IMR-90 (cell line): ENCODE results near the gene CHM. TPM values are rescaled to one million over a fixed set of nuclear protein-coding genes. Genes with fewer than 3 reads are reported as not detected.
A peak's percentile ranks its signal among the peaks of the same experiment; 100 is the strongest.

ENCODE experiments used
- ATAC-seq: fragments of 200-7000 bp; cut with Tn5 transposase; 2 replicates; pipeline ENCODE4 v1.9.1; 2020; ENCODE audit warnings: low read depth, mild to moderate bottlenecking, moderate library complexity
- BruUV-seq: library from RNA; stranded (reverse); fragments of 400-500 nt; replicated peaks from 2 replicates; lab custom pipeline; 2021; lab: Mats Ljungman, UMichigan
- CTCF ChIA-PET: fragments of 300-600 bp; formaldehyde crosslinking; extraction: SDS; loops from one replicate; lab custom pipeline; 2021; ENCODE audit warnings: antibody characterized with exemption; lab: Yijun Ruan, JAX
- POLR2A ChIA-PET: fragments of 300-600 bp; sonication (Branson Sonifier 250); formaldehyde crosslinking; loops from one replicate; lab custom pipeline; 2022; ENCODE audit warnings: antibody characterized with exemption; ENCODE audit not compliant: unreplicated experiment; lab: Charles Lee
- DNase-seq: peaks from one replicate; pipeline ENCODE4 v3.0.0; 2013
- H2AFZ ChIP-seq: replicated peaks from 2 replicates; pipeline ENCODE3; 2013; ENCODE audit warnings: low read length, mild to moderate bottlenecking; ENCODE audit not compliant: poor library complexity
- H2AK5ac ChIP-seq: 2 replicates; pipeline ENCODE4 v1.6.1; 2013; ENCODE audit warnings: low read depth, low read length, inconsistent platforms
- H2AK9ac ChIP-seq: replicated peaks from 2 replicates; pipeline ENCODE3; 2013; ENCODE audit warnings: mild to moderate bottlenecking, low read depth, low read length, moderate library complexity; ENCODE audit not compliant: poor library complexity
- H2BK120ac ChIP-seq: 2 replicates; pipeline ENCODE4 v1.6.1; 2013; ENCODE audit warnings: low read depth, low read length, inconsistent platforms
- H2BK15ac ChIP-seq: 3 replicates; pipeline ENCODE4 v1.6.1; 2013; ENCODE audit warnings: low read depth, low read length, inconsistent platforms
- H2BK20ac ChIP-seq: 2 replicates; pipeline ENCODE4 v1.6.1; 2013; ENCODE audit warnings: low read depth, mild to moderate bottlenecking, inconsistent platforms, low read length, moderate library complexity
- H2BK5ac ChIP-seq: 2 replicates; pipeline ENCODE4 v1.6.1; 2013; ENCODE audit warnings: mild to moderate bottlenecking, low read depth, low read length, inconsistent platforms; ENCODE audit not compliant: poor library complexity, severe bottlenecking
- H3K14ac ChIP-seq: replicated peaks from 2 replicates; pipeline ENCODE4 v1.6.1; 2013; ENCODE audit warnings: low read depth, low read length, inconsistent platforms
- H3K18ac ChIP-seq: 2 replicates; pipeline ENCODE4 v1.6.1; 2013; ENCODE audit warnings: low read depth, low read length, control low read depth
- H3K23ac ChIP-seq: 2 replicates; pipeline ENCODE4 v1.6.1; 2013; ENCODE audit warnings: low read depth, low read length, inconsistent platforms
- H3K27ac ChIP-seq: 2 replicates; pipeline ENCODE4 v1.5.1; 2013; ENCODE audit warnings: mild to moderate bottlenecking, control low read depth, low read length; ENCODE audit not compliant: insufficient read depth
- H3K27me3 ChIP-seq: 2 replicates; pipeline ENCODE4 v1.6.1; 2013; ENCODE audit warnings: low read length; ENCODE audit not compliant: control insufficient read depth, insufficient read depth
- H3K36me3 ChIP-seq: 2 replicates; pipeline ENCODE4 v1.6.1; 2013; ENCODE audit warnings: low read length, mixed read lengths; ENCODE audit not compliant: control insufficient read depth, insufficient read depth
- H3K4ac ChIP-seq: 2 replicates; pipeline ENCODE4 v1.6.1; 2013; ENCODE audit warnings: low read depth, low read length, inconsistent platforms
- H3K4me1 ChIP-seq: 2 replicates; pipeline ENCODE4 v1.6.1; 2013; ENCODE audit warnings: low read length, mixed read lengths; ENCODE audit not compliant: control insufficient read depth, insufficient read depth
- H3K4me2 ChIP-seq: 2 replicates; pipeline ENCODE4 v1.6.1; 2013; ENCODE audit warnings: low read depth, mild to moderate bottlenecking, control low read depth, low read length, moderate library complexity
- H3K4me3 ChIP-seq: 2 replicates; pipeline ENCODE4 v1.5.1; 2013; ENCODE audit warnings: low read depth, mild to moderate bottlenecking, control low read depth, low read length, moderate library complexity; ENCODE audit not compliant: insufficient read depth
- H3K56ac ChIP-seq: 2 replicates; pipeline ENCODE4 v1.6.1; 2013; ENCODE audit warnings: low read length, inconsistent platforms; ENCODE audit not compliant: insufficient read depth; ENCODE audit errors: extremely low read depth
- H3K79me1 ChIP-seq, 2 experiments: 2 replicates each; pipeline ENCODE4 v1.6.1; 2013; ENCODE audit warnings: low read length in 2 of 2, inconsistent platforms in 1 of 2, low read depth in 1 of 2
- H3K9ac ChIP-seq: 2 replicates; pipeline ENCODE4 v1.6.1; 2013; ENCODE audit warnings: low read depth, low read length, control low read depth
- H3K9me1 ChIP-seq: 2 replicates; pipeline ENCODE4 v1.6.1; 2013; ENCODE audit warnings: low read length, inconsistent platforms; ENCODE audit not compliant: insufficient read depth
- H3K9me3 ChIP-seq: 2 replicates; pipeline ENCODE4 v1.6.1; 2013; ENCODE audit warnings: low read length; ENCODE audit not compliant: control insufficient read depth, insufficient read depth
- H4K20me1 ChIP-seq: 2 replicates; pipeline ENCODE4 v1.6.1; 2013; ENCODE audit warnings: low read length, inconsistent platforms; ENCODE audit not compliant: insufficient read depth
- H4K5ac ChIP-seq: 2 replicates; pipeline ENCODE4 v1.6.1; 2013; ENCODE audit warnings: mild to moderate bottlenecking, low read depth, low read length, control low read depth
- H4K8ac ChIP-seq, 2 experiments: 2 replicates each; pipeline ENCODE4 v1.6.1; 2013; ENCODE audit warnings: low read depth in 2 of 2, low read length in 2 of 2, control low read depth in 1 of 2, inconsistent platforms in 1 of 2
- H4K91ac ChIP-seq: 2 replicates; pipeline ENCODE4 v1.6.1; 2013; ENCODE audit warnings: low read depth, low read length, inconsistent platforms; ENCODE audit not compliant: insufficient read depth
- CEBPB ChIP-seq: IDR thresholded peaks from 2 replicates; pipeline ENCODE4 v1.6.1; 2012; ENCODE audit warnings: low read depth, low read length, improper control_type of control experiment
- FOS ChIP-seq: fragments of 150-350 bp; IDR thresholded peaks from 2 replicates; pipeline ENCODE4 v1.6.1; 2016; ENCODE audit warnings: low read depth, low read length
- MAFK ChIP-seq: IDR thresholded peaks from 2 replicates; pipeline ENCODE4 v1.6.1; 2012; ENCODE audit warnings: low read depth, low read length, improper control_type of control experiment
- RCOR1 ChIP-seq: IDR thresholded peaks from 2 replicates; pipeline ENCODE4 v1.6.1; 2012; ENCODE audit warnings: mild to moderate bottlenecking, low read length, improper control_type of control experiment; ENCODE audit not compliant: insufficient replicate concordance
- WGBS, 2 experiments: methylation state at CpG; one replicate each; pipeline versions ENCODE4 v1.1.5 to v1.1.7; 2013; ENCODE audit warnings: missing lambda C conversion rate in 2 of 2; ENCODE audit not compliant: insufficient read length in 1 of 2; ENCODE audit errors: extremely low coverage in 2 of 2; 5-methylcytosine and 5-hydroxymethylcytosine counted together
- dilution Hi-C: fragments of 300-500 bp; cut with HindIII; formaldehyde crosslinking; loops from one replicate; pipeline ENCODE4 v1.14.3; 2018; ENCODE audit warnings: low sequenced_read_pairs; ENCODE audit not compliant: unreplicated experiment
- in situ Hi-C: fragments of 300-500 bp; cut with MboI; formaldehyde crosslinking; loops from 3 replicates; pipeline ENCODE4 v1.14.3; 2019; ENCODE audit warnings: low sequenced_read_pairs, inconsistent platforms, mixed read lengths
- intact Hi-C: fragments of 100-400 bp; cut with micrococcal nuclease; formaldehyde crosslinking; loops from 2 replicates; pipeline ENCODE4 v1.10.0; 2022
- polyA plus RNA-seq, 3 experiments: library from polyadenylated mRNA; depleted of rRNA; stranded (reverse); fragments of >200 nt; gene quantifications; 2 replicates each; pipeline ENCODE4 v1.2.3, GENCODE V29; 2012; ENCODE audit warnings: low replicate concordance in 1 of 3
- total RNA-seq: library from RNA; depleted of rRNA; stranded (reverse); fragments of >200 nt; gene quantifications from 2 replicates; pipeline ENCODE4 v1.2.3, GENCODE V29; 2012

The CHM gene
- total and polyA plus RNA-seq, 2 of the 4 experiments (the other 2 are of a cell fraction), result 11.9 to 21.7 TPM

GRCh38 chrX:85963736-85964135 lies 83.6 kb downstream of the CHM start:
- H3K27me3 ChIP-seq, result no peaks in the 10 kb centered on the region
- H3K18ac ChIP-seq, result no peak overlapping the region
- ATAC-seq (peak; percentile 96), DNase-seq (peak; percentile 96)
- intact Hi-C loops, result no loop called here
- no peak overlapping the region for H2BK20ac ChIP-seq
- no peak overlapping the region for H4K91ac ChIP-seq
- H3K4me1 ChIP-seq, result no peaks in the 10 kb centered on the region; the same call in 1 of the 2 replicates
- no peak overlapping the region for H2AK5ac ChIP-seq
- no peaks in the 10 kb centered on the region for H3K79me1 ChIP-seq
- H3K23ac ChIP-seq, result no peak overlapping the region
- no peaks in the 10 kb centered on the region for H3K36me3 ChIP-seq
- H2BK15ac ChIP-seq, result no peak overlapping the region
- no peak overlapping the region for H2AK9ac ChIP-seq
- dilution Hi-C loops, result no loop called here
- peaks cover 2% of the 10 kb centered on the region; the same call in 1 of the 2 replicates for H3K9me1 ChIP-seq
- no peak overlapping the region for H2BK120ac ChIP-seq
- H4K20me1 ChIP-seq, result no peaks in the 10 kb centered on the region
- H3K4me3 ChIP-seq, result no peak overlapping the region
- H2BK5ac ChIP-seq, result no peak overlapping the region
- H4K5ac ChIP-seq, result no peak overlapping the region
- H3K27ac ChIP-seq, result no peak overlapping the region
- H4K8ac ChIP-seq, result no peak overlapping the region
- POLR2A ChIA-PET, result no interaction called here
- CTCF ChIA-PET, result no interaction called here
- no TSS peak for BruUV-seq
- H2AFZ ChIP-seq, result no peak overlapping the region
- H3K4me2 ChIP-seq, result 0 out of 2 replicates have a peak overlapping the region, but pooled peaks have one; percentile 30
- TF ChIP-seq MAFK (0 out of 2 replicates have a peak, but pooled peaks have one; percentile 24), FOS (peak; percentile 71), CEBPB (peak; percentile 68; the same call in 1 of the 2 replicates), RCOR1 (no peak)
- no peak overlapping the region for H3K56ac ChIP-seq
- in situ Hi-C loops, result no loop called here
- no peaks in the 10 kb centered on the region for H3K9me3 ChIP-seq
- WGBS, 2 experiments, result no CpG with 5 or more reads among the region's 5 CpGs
- no peak overlapping the region for H3K14ac ChIP-seq
- no peak overlapping the region for H3K4ac ChIP-seq
- no peak overlapping the region for H3K9ac ChIP-seq
